Caco-2 (cell line): ENCODE results near the gene NFATC1. TPM values are rescaled to one million over a fixed set of nuclear protein-coding genes. Genes with fewer than 3 reads are reported as not detected.

Source experiments
- BruUV-seq: library from RNA; stranded (reverse); fragments of 400-500 nt; replicated peaks from 2 replicates; lab custom pipeline; 2021; lab: Mats Ljungman, UMichigan
- CTCF ChIA-PET: fragments of 300-600 bp; sonication (Branson Sonifier 250); formaldehyde crosslinking; loops from one replicate; lab custom pipeline; 2022; ENCODE audit warnings: antibody characterized with exemption; lab: Charles Lee
- POLR2A ChIA-PET: fragments of 300-600 bp; sonication (Branson Sonifier 250); formaldehyde crosslinking; loops from one replicate; lab custom pipeline; 2022; ENCODE audit warnings: antibody characterized with exemption; lab: Charles Lee
- DNase-seq, 2 experiments: peaks; one replicate each; pipeline versions ENCODE4 v3.0.0 to v3.0.0-alpha.2; 2020 to 2022
- H3K27me3 ChIP-seq: replicated peaks from 2 replicates; pipeline ENCODE4 v1.6.0; 2011; ENCODE audit warnings: low read length; ENCODE audit not compliant: control insufficient read depth, insufficient read depth
- H3K36me3 ChIP-seq: 2 replicates; pipeline ENCODE4 v1.5.1; 2011; ENCODE audit warnings: low read length; ENCODE audit not compliant: control insufficient read depth, insufficient read depth
- H3K4me1 ChIP-seq: fragments of 250-450 bp; sonication (Bioruptor Pico); 2 replicates; pipeline ENCODE4 v1.5.1; 2020; ENCODE audit warnings: mild to moderate bottlenecking
- H3K4me3 ChIP-seq: 2 replicates; pipeline ENCODE4 v1.5.1; 2011; ENCODE audit warnings: low read depth, mild to moderate bottlenecking, control low read depth, low read length
- H3K9me3 ChIP-seq: fragments of 250-450 bp; sonication (Bioruptor Pico); 2 replicates; pipeline ENCODE4 v1.5.1; 2020; ENCODE audit warnings: mild to moderate bottlenecking, moderate library complexity
- H3K27ac Mint-ChIP-seq: one replicate; pipeline ENCODE4 v1.8.0; 2022; ENCODE audit warnings: mixed read lengths; ENCODE audit not compliant: unreplicated experiment
- H3K27me3 Mint-ChIP-seq: one replicate; pipeline ENCODE4 v1.8.0; 2022; ENCODE audit warnings: mixed read lengths; ENCODE audit not compliant: insufficient read depth, unreplicated experiment
- H3K36me3 Mint-ChIP-seq: one replicate; pipeline ENCODE4 v1.8.0; 2022; ENCODE audit warnings: mild to moderate bottlenecking, mixed read lengths; ENCODE audit not compliant: insufficient read depth, unreplicated experiment
- H3K4me1 Mint-ChIP-seq: one replicate; pipeline ENCODE4 v1.8.0; 2022; ENCODE audit warnings: low read depth, mixed read lengths; ENCODE audit not compliant: unreplicated experiment
- H3K4me3 Mint-ChIP-seq: one replicate; pipeline ENCODE4 v1.8.0; 2022; ENCODE audit warnings: mild to moderate bottlenecking, moderate library complexity, mixed read lengths; ENCODE audit not compliant: unreplicated experiment
- H3K9me3 Mint-ChIP-seq: one replicate; pipeline ENCODE4 v1.8.0; 2022; ENCODE audit warnings: mixed read lengths; ENCODE audit not compliant: unreplicated experiment
- CTCF ChIP-seq, 2 experiments: fragments of 200-600 bp in 1 of 2; IDR thresholded peaks; 1 replicate in 1 of 2; 2 replicates in 1 of 2; pipeline versions ENCODE4 v1.5.1 to v1.8.0; 2011 to 2022; ENCODE audit warnings: antibody characterized with exemption in 1 of 2, control low read depth in 1 of 2, inconsistent platforms in 1 of 2, low read depth in 1 of 2, low read length in 1 of 2, mild to moderate bottlenecking in 1 of 2, moderate library complexity in 1 of 2; ENCODE audit not compliant: insufficient read depth in 1 of 2, severe bottlenecking in 1 of 2, unreplicated experiment in 1 of 2
- intact Hi-C: fragments of 100-400 bp; cut with micrococcal nuclease; formaldehyde crosslinking; loops from one replicate; pipeline ENCODE4 v1.10.0; 2022; ENCODE audit not compliant: unreplicated experiment
- total RNA-seq: library from RNA; stranded (reverse); gene quantifications from 2 replicates; pipeline ENCODE4 v1.2.3, GENCODE V29; 2022

NFATC1 gene
- total RNA-seq, 1 experiment from 2014 or later = 0.66 TPM

GRCh38 chr18:79546781-79547272, 151.1 kb downstream of the NFATC1 start:
- CTCF ChIA-PET = no interaction called here
- Mint-ChIP-seq H3K27ac (no peak overlapping the region), H3K4me1 (no peaks in the 10 kb centered on the region), H3K4me3 (no peak overlapping the region), H3K36me3 (no peaks in the 10 kb centered on the region), H3K27me3 (no peaks in the 10 kb centered on the region), H3K9me3 (peaks cover 12% of the 10 kb centered on the region)
- intact Hi-C loops = no loop called here
- no peaks in the 10 kb centered on the region for H3K27me3 ChIP-seq
- POLR2A ChIA-PET = no interaction called here
- no TSS peak for BruUV-seq
- no peaks in the 10 kb centered on the region for H3K36me3 ChIP-seq
- no peaks in the 10 kb centered on the region for H3K4me1 ChIP-seq
- no peak for TF ChIP-seq CTCF (IDR thresholded peaks at IDR 0.05; ENCODE audit: insufficient read depth in 1 of 2, low read depth in 1 of 2, low read length in 1 of 2, severe bottlenecking in 1 of 2, unreplicated experiment in 1 of 2)
- no peak overlapping the region for H3K4me3 ChIP-seq
- H3K9me3 ChIP-seq = no peaks in the 10 kb centered on the region
- no peak for DNase-seq

- no peaks in the 10 kb centered on the region for H3K4me1 Mint-ChIP-seq
- Histone ChIP-seq H3K9me3 (no peaks in the 10 kb centered on the region), H3K36me3 (no peaks in the 10 kb centered on the region), H3K27me3 (no peaks in the 10 kb centered on the region), H3K4me1 (no peaks in the 10 kb centered on the region), H3K4me3 (no peak overlapping the region)
- no peak for TF ChIP-seq CTCF (IDR thresholded peaks at IDR 0.05; ENCODE audit: insufficient read depth in 1 of 2, low read depth in 1 of 2, low read length in 1 of 2, severe bottlenecking in 1 of 2, unreplicated experiment in 1 of 2)
- no peaks in the 10 kb centered on the region for H3K27me3 Mint-ChIP-seq
- ChIA-PET CTCF (no interaction called here), POLR2A (no interaction called here)
- H3K36me3 Mint-ChIP-seq = no peaks in the 10 kb centered on the region
- H3K4me3 Mint-ChIP-seq = no peak overlapping the region
- no peak for DNase-seq
- peaks cover 5% of the 10 kb centered on the region for H3K9me3 Mint-ChIP-seq
- H3K27ac Mint-ChIP-seq = no peak overlapping the region
- BruUV-seq = no TSS peak
- intact Hi-C loops = no loop called here
Observed at GRCh38 chr18:79547413-79548076, 151.8 kb downstream of the NFATC1 start.

DNA sequence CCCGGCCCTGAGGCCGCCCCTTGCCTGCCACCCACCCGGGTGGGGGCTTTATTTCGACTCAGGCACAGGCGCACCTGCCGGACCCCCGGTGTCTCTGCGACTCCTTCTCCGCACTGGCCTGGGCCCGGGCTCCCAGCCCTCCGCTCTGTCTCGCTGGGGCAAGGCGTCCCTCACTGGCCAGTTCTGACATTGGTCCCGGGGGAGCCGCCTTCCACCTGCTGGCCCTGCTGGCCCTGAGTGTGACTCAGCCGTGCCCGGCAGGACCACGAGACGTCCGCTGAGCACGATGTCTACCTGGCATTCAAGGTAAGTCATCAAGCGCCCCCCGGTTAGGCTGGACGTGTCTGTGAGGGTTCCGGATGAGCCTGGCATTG, 152.3 kb downstream of the NFATC1 start:
- BruUV-seq = no TSS peak

More for the DNA sequence above, 152.3 kb downstream of the NFATC1 start:
- no peaks in the 10 kb centered on the region for H3K27me3 ChIP-seq
- no peaks in the 10 kb centered on the region for H3K36me3 Mint-ChIP-seq
- no peak overlapping the region for H3K4me3 Mint-ChIP-seq
- TF ChIP-seq CTCF (IDR thresholded peaks at IDR 0.05; ENCODE audit: insufficient read depth in 1 of 2, low read depth in 1 of 2, low read length in 1 of 2, severe bottlenecking in 1 of 2, unreplicated experiment in 1 of 2) = no peak
- H3K4me3 ChIP-seq = no peak overlapping the region
- intact Hi-C loops = no loop called here
- H3K36me3 ChIP-seq = no peaks in the 10 kb centered on the region
- ChIA-PET CTCF (no interaction called here), POLR2A (no interaction called here)
- no peaks in the 10 kb centered on the region for H3K9me3 ChIP-seq
- H3K4me1 ChIP-seq = no peaks in the 10 kb centered on the region
- DNase-seq = no peak
- H3K27me3 Mint-ChIP-seq = no peaks in the 10 kb centered on the region
- no peaks in the 10 kb centered on the region for H3K9me3 Mint-ChIP-seq
- no peak overlapping the region for H3K27ac Mint-ChIP-seq
- H3K4me1 Mint-ChIP-seq = no peaks in the 10 kb centered on the region
